Osteocyte (in vitro differentiated cells): ENCODE data around the gene DCTN2. TPM values are rescaled to one million over a fixed set of nuclear protein-coding genes. Genes with fewer than 3 reads are reported as not detected.

Source experiments
- DNase-seq: peaks from one replicate; pipeline ENCODE4 v3.0.0; 2021; ENCODE audit warnings: mixed read lengths; ENCODE audit not compliant: unreplicated experiment; ENCODE audit errors: extremely low spot score
- H3K27ac Mint-ChIP-seq: one replicate; pipeline ENCODE4 v1.8.0; 2021; ENCODE audit warnings: mild to moderate bottlenecking, mixed read lengths; ENCODE audit not compliant: unreplicated experiment
- H3K27me3 Mint-ChIP-seq: one replicate; pipeline ENCODE4 v1.8.0; 2021; ENCODE audit warnings: mixed read lengths; ENCODE audit not compliant: unreplicated experiment
- H3K36me3 Mint-ChIP-seq: one replicate; pipeline ENCODE4 v1.8.0; 2021; ENCODE audit warnings: mixed read lengths; ENCODE audit not compliant: unreplicated experiment
- H3K4me1 Mint-ChIP-seq: one replicate; pipeline ENCODE4 v1.8.0; 2021; ENCODE audit warnings: mixed read lengths; ENCODE audit not compliant: unreplicated experiment
- H3K4me3 Mint-ChIP-seq: one replicate; pipeline ENCODE4 v1.8.0; 2021; ENCODE audit warnings: mild to moderate bottlenecking, moderate library complexity, mixed read lengths; ENCODE audit not compliant: unreplicated experiment
- H3K9me3 Mint-ChIP-seq: one replicate; pipeline ENCODE4 v1.8.0; 2021; ENCODE audit warnings: mixed read lengths; ENCODE audit not compliant: unreplicated experiment
- total RNA-seq: library from RNA; stranded (reverse); gene quantifications from 2 replicates; pipeline ENCODE4 v1.2.1, GENCODE V29; 2021
- TF ChIP-seq, protein P1 (sequence below): fragments of 200-600 bp; sonication (generic); IDR thresholded peaks from 2 replicates; pipeline ENCODE4 v1.5.0; 2021; ENCODE audit warnings: antibody characterized with exemption, mild to moderate bottlenecking, moderate library complexity

Gene DCTN2
- total RNA-seq, 1 donor from 2014 or later: 149 TPM

DNA sequence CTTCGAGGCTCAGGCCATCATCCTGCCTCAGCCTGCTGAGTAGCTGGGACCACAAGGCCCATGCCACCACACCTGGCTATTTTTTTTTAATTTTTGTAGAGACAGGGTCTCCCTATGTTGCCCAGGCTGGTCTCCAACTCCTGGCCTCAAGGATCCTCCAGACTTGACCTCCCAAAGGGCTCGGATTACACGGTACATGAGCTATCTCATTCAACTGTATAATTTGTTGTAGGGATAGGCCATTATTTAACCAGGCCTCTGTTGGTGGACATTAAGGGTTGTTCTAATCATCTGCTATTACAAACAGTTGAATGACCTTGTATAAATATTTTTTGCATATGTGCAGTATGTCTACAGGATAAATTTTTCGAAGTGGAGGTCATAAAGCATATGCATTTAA is 11.9 kb upstream of the DCTN2 start:
- Mint-ChIP-seq H3K36me3 (peaks cover 2% of the 10 kb centered on the region), H3K4me3 (no peak overlapping the region), H3K27me3 (peaks cover 48% of the 10 kb centered on the region), H3K9me3 (no peaks in the 10 kb centered on the region), H3K27ac (no peak overlapping the region), H3K4me1 (no peaks in the 10 kb centered on the region)
- DNase-seq: no peak
- TF ChIP-seq, protein P1, sequence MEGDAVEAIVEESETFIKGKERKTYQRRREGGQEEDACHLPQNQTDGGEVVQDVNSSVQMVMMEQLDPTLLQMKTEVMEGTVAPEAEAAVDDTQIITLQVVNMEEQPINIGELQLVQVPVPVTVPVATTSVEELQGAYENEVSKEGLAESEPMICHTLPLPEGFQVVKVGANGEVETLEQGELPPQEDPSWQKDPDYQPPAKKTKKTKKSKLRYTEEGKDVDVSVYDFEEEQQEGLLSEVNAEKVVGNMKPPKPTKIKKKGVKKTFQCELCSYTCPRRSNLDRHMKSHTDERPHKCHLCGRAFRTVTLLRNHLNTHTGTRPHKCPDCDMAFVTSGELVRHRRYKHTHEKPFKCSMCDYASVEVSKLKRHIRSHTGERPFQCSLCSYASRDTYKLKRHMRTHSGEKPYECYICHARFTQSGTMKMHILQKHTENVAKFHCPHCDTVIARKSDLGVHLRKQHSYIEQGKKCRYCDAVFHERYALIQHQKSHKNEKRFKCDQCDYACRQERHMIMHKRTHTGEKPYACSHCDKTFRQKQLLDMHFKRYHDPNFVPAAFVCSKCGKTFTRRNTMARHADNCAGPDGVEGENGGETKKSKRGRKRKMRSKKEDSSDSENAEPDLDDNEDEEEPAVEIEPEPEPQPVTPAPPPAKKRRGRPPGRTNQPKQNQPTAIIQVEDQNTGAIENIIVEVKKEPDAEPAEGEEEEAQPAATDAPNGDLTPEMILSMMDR: no peak

DNA sequence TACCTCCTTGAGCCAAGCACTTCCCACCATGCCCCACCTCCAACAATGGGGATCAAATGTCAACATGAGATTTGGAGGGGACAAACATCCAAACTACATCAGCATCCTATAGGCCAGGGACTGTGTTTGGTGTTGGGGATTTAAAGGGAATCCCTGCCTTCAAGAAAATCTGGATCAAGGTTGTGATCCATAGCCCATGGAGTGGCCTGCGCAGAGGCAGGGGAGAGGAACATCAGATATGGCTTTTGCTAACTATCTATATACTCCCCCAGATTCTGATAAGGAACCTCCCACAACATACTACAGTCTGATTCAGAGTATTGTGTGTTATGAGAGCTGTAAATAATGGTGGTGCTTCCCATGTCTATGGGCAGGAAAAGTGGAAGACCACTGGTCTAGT is 7.9 kb upstream of the DCTN2 start:
- no peak overlapping the region for H3K27ac Mint-ChIP-seq
- no peaks in the 10 kb centered on the region for H3K9me3 Mint-ChIP-seq
- DNase-seq: no peak
- TF ChIP-seq, protein P1: no peak
- peaks cover 9% of the 10 kb centered on the region for H3K4me1 Mint-ChIP-seq
- no peak overlapping the region for H3K4me3 Mint-ChIP-seq
- peaks cover 3% of the 10 kb centered on the region for H3K36me3 Mint-ChIP-seq
- peaks cover 41% of the 10 kb centered on the region for H3K27me3 Mint-ChIP-seq

DNA sequence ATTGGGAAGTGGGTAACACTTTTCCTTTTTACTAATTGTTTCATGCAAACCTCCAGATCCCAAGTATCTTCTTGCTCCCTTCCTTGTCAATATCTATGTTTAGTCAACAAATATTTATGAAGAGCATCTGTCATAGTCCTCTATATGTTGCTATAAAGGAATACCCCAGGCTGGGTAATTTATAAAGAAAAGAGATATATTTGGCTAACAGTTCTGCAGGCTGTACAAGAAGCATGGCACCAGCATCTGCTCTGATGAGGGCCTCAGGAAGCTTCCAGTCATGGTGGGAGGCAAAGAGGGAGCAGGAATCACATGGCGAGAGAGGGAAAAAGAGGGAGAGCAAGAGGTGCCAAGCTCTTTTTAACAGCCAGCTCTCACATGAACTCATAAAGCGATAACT is 7.5 kb upstream of the DCTN2 start:
- Mint-ChIP-seq H3K4me3 (no peak overlapping the region), H3K36me3 (peaks cover 3% of the 10 kb centered on the region), H3K27ac (no peak overlapping the region), H3K4me1 (peaks cover 10% of the 10 kb centered on the region), H3K27me3 (peaks cover 42% of the 10 kb centered on the region), H3K9me3 (no peaks in the 10 kb centered on the region)
- TF ChIP-seq, protein P1: no peak
- DNase-seq: no peak

DNA sequence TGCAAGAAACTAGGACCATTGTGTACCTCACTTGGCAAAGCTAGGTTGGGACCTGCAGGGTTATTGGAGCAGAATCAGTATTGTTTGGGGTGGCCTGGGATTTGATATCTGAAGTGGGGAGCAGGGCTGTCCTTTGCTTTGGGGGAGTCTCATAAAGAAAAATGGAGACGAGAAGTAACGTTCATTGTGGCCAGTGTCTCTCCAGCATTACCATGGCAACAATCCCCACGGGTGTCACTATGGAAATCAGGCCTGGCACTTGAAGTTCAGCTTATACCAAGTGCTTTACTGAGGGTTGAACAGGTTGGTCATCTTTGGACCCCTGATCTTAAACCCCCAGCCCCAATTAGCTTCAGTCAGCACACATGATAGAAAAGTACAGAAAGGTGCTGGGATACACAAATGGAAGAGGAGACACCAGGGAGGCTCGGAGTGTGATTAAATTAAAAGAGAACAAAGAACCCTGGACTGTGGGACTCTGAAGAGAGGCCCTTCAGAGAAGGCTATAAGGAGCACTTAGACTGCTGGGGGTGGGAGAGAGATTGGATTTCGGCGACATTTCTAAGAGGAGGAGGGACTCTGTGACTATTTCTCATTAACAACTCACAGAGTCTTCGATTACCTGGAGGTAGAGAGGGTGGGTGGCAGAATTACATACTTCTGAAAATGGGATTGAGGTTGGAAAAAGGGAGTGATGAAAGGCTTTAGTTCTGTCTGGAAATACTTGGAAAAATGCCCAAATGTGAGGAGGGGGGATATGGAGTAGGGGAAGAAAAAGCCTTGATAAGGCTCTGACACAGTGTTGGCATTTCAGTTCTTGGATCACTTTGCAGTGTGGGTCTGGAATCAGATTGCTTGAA is 6.6 kb upstream of the DCTN2 start:
- H3K4me1 Mint-ChIP-seq: peaks cover 14% of the 10 kb centered on the region
- H3K36me3 Mint-ChIP-seq: peaks cover 3% of the 10 kb centered on the region
- H3K27me3 Mint-ChIP-seq: peaks cover 51% of the 10 kb centered on the region
- no peaks in the 10 kb centered on the region for H3K9me3 Mint-ChIP-seq
- TF ChIP-seq, protein P1: no peak
- H3K27ac Mint-ChIP-seq: no peak overlapping the region
- H3K4me3 Mint-ChIP-seq: no peak overlapping the region
- DNase-seq: no peak

DNA sequence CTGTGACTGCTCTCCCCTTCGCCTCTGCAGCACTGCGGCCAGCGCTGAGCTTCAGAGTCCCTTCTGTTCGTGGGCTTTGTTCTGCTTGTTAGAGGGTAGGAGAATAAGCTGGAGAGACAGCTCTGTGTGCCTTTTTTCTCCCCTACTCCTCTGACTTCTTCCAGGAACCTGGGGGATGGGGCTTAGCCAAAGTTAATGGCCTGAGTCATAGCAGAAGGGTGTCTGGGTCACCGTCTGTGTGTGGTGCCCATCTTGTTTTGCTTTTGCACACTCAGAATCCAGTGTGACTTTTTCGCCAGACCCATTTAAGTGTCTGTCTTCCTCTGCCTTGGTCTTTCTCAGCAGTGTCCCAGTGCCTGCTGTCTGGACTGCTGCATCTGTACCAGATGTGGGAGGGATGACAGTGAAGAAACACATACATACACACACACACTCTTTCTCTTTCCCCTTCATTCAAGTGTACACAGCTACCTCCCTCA is 5.9 kb upstream of the DCTN2 start:
- Mint-ChIP-seq H3K9me3 (no peaks in the 10 kb centered on the region), H3K4me1 (peaks cover 14% of the 10 kb centered on the region), H3K36me3 (peaks cover 3% of the 10 kb centered on the region), H3K27ac (no peak overlapping the region), H3K4me3 (no peak overlapping the region), H3K27me3 (peaks cover 57% of the 10 kb centered on the region)
- TF ChIP-seq, protein P1: no peak
- DNase-seq: no peak
